ENCODE results near the gene BMP6. TPM values are rescaled to one million over a fixed set of nuclear protein-coding genes. Genes with fewer than 3 reads are reported as not detected.

BMP6 gene
- total and polyA plus RNA-seq, 2 donors (not counting 3 experiments of a cell fraction or from before 2014, with no cell fraction given) = 221 to 276 TPM

- no peak for TF ChIP-seq GATA2 (IDR thresholded peaks at IDR 0.05; ENCODE audit: insufficient read depth, insufficient read length, low read depth, low read length)
- no peak for TF ChIP-seq JUN (IDR thresholded peaks at IDR 0.05; ENCODE audit: borderline replicate concordance, insufficient read depth, insufficient read length, low read depth)
- no peak for TF ChIP-seq MYC (IDR thresholded peaks at IDR 0.05; ENCODE audit: low read depth, low read length)
- TF ChIP-seq, protein P1, sequence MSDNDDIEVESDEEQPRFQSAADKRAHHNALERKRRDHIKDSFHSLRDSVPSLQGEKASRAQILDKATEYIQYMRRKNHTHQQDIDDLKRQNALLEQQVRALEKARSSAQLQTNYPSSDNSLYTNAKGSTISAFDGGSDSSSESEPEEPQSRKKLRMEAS (IDR thresholded peaks at IDR 0.05; ENCODE audit: insufficient read depth, insufficient read length) = no peak
- TF ChIP-seq POLR2A (IDR thresholded peaks at IDR 0.05; ENCODE audit: low read depth, low read length) = no peak
- no peak for TF ChIP-seq POLR2AphosphoS5 (IDR thresholded peaks at IDR 0.05; ENCODE audit: insufficient read depth, low read depth, low read length)
- TF ChIP-seq EZH2 (IDR thresholded peaks at IDR 0.05; ENCODE audit: borderline replicate concordance, low read depth, low read length, severe bottlenecking) = no peak
- TF ChIP-seq, protein P2, sequence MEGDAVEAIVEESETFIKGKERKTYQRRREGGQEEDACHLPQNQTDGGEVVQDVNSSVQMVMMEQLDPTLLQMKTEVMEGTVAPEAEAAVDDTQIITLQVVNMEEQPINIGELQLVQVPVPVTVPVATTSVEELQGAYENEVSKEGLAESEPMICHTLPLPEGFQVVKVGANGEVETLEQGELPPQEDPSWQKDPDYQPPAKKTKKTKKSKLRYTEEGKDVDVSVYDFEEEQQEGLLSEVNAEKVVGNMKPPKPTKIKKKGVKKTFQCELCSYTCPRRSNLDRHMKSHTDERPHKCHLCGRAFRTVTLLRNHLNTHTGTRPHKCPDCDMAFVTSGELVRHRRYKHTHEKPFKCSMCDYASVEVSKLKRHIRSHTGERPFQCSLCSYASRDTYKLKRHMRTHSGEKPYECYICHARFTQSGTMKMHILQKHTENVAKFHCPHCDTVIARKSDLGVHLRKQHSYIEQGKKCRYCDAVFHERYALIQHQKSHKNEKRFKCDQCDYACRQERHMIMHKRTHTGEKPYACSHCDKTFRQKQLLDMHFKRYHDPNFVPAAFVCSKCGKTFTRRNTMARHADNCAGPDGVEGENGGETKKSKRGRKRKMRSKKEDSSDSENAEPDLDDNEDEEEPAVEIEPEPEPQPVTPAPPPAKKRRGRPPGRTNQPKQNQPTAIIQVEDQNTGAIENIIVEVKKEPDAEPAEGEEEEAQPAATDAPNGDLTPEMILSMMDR (IDR thresholded peaks at IDR 0.05; ENCODE audit: extremely low read depth in 1 of 2, insufficient read depth in 1 of 2, low read depth in 1 of 2, low read length in 2 of 2) = no peak
- no peak for TF ChIP-seq FOS (IDR thresholded peaks at IDR 0.05; ENCODE audit: borderline replicate concordance, insufficient read depth, low read length)
- no peak overlapping the region for H3K9ac ChIP-seq (replicated peaks; ENCODE audit: extremely low read depth, insufficient read depth, low read length)
- no peak overlapping the region for H2AFZ ChIP-seq (ENCODE audit: low read depth, low read length)
- H3K9me1 ChIP-seq (replicated peaks; ENCODE audit: control insufficient read depth, extremely low read depth, insufficient read depth, low read length) = no peaks in the 10 kb centered on the region
- peaks cover 15% of the 10 kb centered on the region for H3K4me1 ChIP-seq (ENCODE audit: control insufficient read depth, extremely low read depth, insufficient read depth, low read length)
- no TSS peak for BruUV-seq (replicated peaks)
- no peaks in the 10 kb centered on the region for H3K27me3 ChIP-seq (ENCODE audit: control insufficient read depth in 2 of 2, insufficient read depth in 2 of 2, low read length in 2 of 2)
- no peak overlapping the region for H3K4me2 ChIP-seq (ENCODE audit: insufficient read depth, low read length)
- intact Hi-C loops (cut with micrococcal nuclease) (no loop called here), dilution Hi-C loops (cut with MboI; ENCODE audit: extremely low pct_ligation_motif_present, low sequenced_read_pairs) (no loop called here)
- no peak overlapping the region for H3K4me3 ChIP-seq (replicated peaks in 1 of 3; ENCODE audit: insufficient read depth in 1 of 3, low read depth in 1 of 3, low read length in 3 of 3)
- CTCF ChIA-PET = interaction anchor here (0.8 to 1.0 kb wide), 3 partner anchors 9 to 33 kb away, joined by 3 to 4 read pairs (median 4); no protein-coding TSS in a partner anchor
- H3K9me3 ChIP-seq (replicated peaks; ENCODE audit: control insufficient read depth, insufficient read depth, low read length) = no peaks in the 10 kb centered on the region
- no peaks in the 10 kb centered on the region for H3K79me2 ChIP-seq (ENCODE audit: control insufficient read depth, insufficient read depth, low read length)
- DNase-seq (ENCODE audit: low read depth, low spot score) (no peak), FAIRE-seq (no peak)
- no peaks in the 10 kb centered on the region for H4K20me1 ChIP-seq (replicated peaks; ENCODE audit: control insufficient read depth, extremely low read depth, insufficient read depth, low read length)
- H3K27ac ChIP-seq (ENCODE audit: insufficient read depth, low read depth, low read length) = no peak overlapping the region
- no peaks in the 10 kb centered on the region for H3K36me3 ChIP-seq (ENCODE audit: control insufficient read depth in 2 of 2, extremely low read depth in 1 of 2, insufficient read depth in 2 of 2, low read length in 2 of 2)
- POLR2A ChIA-PET = no interaction called here
These were observed 191.1 kb downstream of the BMP6 start for GRCh38 chr6:7916959-7917358.

Measured in endothelial cell of umbilical vein (primary cell).